GM12864 (cell line): ENCODE measurements around the gene MRC2.

Source experiments
- DNase-seq: peaks from one replicate; pipeline ENCODE4 v3.0.0-alpha.2; 2011; ENCODE audit warnings: low read depth
- H3K4me3 ChIP-seq: 2 replicates; pipeline ENCODE4 v1.5.1; 2011; ENCODE audit warnings: mild to moderate bottlenecking, low read depth, low read length, control low read depth
- TF ChIP-seq, protein P1 (sequence below): IDR thresholded peaks from 2 replicates; pipeline ENCODE4 v1.5.1; 2011; ENCODE audit warnings: low read depth, mild to moderate bottlenecking, moderate library complexity, low read length, control low read depth, inconsistent platforms; ENCODE audit errors: missing control alignments

The MRC2 gene

DNA sequence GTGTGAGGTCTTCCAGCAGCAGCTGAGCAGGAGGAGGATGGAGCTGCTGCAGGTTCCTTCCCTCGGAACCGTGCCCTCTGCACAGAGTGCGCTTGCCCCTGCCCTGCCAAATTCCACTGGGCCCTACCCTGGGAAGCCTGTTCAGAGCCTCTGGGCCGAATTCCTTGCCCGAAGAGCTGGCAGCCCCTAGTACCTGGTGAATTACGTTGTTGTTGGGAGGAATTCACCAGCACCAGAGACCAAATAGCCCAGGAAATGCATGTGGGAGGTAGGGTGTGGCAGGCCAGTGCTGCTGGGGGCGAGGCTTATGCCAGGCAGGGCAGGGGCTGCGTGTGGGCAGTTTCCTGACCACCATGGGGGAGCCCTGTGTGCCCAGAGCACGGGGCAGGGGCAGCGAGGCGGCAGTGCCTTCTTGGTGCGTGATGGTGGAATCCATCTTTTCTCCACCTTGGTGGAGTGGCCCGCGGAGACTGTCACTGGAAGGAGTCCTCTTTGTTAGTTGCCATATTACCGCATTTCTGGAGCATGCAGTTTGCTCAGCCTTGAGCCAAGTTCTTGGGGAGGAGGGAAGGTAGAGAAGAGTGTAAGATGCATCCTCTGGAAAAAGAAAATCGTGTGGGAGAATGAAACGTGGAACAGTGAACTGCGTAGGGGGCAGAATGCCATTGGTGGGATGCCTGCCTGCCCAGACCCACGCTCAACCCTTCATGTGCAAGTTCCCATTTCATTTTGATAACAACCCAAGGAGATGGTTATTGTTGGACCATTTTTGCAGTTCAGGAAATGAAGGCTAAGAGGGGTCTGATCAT, 2.3 kb downstream of the MRC2 start:
- DNase-seq: no peak
- TF ChIP-seq, protein P1, sequence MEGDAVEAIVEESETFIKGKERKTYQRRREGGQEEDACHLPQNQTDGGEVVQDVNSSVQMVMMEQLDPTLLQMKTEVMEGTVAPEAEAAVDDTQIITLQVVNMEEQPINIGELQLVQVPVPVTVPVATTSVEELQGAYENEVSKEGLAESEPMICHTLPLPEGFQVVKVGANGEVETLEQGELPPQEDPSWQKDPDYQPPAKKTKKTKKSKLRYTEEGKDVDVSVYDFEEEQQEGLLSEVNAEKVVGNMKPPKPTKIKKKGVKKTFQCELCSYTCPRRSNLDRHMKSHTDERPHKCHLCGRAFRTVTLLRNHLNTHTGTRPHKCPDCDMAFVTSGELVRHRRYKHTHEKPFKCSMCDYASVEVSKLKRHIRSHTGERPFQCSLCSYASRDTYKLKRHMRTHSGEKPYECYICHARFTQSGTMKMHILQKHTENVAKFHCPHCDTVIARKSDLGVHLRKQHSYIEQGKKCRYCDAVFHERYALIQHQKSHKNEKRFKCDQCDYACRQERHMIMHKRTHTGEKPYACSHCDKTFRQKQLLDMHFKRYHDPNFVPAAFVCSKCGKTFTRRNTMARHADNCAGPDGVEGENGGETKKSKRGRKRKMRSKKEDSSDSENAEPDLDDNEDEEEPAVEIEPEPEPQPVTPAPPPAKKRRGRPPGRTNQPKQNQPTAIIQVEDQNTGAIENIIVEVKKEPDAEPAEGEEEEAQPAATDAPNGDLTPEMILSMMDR: no peak
- no peak overlapping the region for H3K4me3 ChIP-seq

DNA sequence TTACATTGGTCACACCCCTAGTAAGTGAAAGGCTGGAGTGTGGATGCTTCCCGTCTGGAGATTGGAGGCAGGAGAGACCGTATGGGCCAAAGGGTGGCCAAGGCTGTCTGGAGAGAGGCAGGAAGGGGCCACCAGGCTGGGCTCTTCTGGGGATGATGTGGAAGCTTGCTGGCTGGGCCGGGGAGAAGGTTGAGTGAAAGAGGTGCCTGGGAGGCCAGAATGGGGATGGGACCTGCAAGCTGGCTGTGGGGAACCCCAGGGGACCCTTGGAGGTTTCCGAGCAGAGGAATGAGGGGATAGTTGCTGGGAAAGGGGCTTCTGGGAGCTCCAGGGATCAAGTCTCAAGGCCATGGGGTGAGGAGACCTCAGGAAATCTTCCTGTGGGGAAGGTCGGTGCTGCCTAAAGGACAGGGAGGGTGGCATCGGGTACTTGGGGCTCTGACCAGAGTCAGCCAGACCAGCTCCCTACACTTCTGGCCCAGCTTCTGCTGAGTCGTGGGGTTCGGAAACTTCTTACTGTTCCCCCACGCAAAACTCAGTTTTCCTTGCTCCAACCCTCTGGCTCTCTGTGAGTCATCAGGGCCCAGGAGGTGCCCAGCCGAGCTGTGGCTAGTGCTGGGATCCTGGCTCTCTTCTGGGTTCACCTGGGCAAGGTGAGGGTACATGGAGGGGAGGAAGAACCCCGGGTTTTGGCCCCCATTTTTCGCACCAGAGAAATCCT, 3.1 kb downstream of the MRC2 start:
- no peak overlapping the region for H3K4me3 ChIP-seq
- TF ChIP-seq, protein P1: no peak
- no peak for DNase-seq

DNA sequence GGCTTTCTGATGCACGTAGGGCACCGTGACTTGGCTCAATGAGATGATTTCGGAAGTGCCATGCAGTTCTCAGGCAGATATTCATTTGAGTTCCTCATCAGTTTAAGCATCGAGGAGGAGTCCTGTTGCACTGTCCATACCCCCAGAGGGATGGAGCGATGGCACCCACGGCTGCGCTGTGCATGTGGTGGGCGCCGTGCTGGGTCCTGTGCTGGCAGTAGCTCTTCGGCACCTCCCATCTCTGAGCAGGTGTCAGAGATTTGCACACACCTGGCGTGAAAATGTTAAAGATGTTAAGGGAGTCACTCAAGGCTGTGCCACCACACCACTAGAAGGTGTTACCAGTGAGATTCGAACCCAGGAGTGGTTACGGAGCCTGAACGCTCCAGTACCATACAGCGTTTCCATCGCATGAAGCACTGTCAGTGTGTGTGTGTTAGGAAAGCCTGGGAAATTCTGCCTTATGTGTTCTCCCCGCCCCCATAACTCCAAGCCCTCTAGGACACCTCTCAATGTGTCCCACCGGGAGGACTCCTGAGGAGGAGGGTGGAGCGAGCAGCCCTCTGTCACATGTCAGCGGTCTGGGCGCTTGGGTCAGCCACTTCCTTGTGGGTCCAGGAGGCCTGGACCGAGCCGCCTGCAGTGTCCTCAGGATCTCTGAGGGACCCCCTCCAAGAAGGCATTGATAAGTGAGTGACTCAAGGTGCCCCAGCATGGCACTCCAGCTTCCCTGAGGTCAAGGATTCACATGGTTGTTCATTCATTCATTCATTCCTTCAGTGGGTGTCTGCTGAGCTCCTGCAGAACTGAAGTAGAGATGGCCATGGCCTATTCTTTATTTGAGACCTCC, 3.8 kb downstream of the MRC2 start:
- DNase-seq: no peak
- TF ChIP-seq, protein P1: no peak
- H3K4me3 ChIP-seq: no peak overlapping the region

DNA sequence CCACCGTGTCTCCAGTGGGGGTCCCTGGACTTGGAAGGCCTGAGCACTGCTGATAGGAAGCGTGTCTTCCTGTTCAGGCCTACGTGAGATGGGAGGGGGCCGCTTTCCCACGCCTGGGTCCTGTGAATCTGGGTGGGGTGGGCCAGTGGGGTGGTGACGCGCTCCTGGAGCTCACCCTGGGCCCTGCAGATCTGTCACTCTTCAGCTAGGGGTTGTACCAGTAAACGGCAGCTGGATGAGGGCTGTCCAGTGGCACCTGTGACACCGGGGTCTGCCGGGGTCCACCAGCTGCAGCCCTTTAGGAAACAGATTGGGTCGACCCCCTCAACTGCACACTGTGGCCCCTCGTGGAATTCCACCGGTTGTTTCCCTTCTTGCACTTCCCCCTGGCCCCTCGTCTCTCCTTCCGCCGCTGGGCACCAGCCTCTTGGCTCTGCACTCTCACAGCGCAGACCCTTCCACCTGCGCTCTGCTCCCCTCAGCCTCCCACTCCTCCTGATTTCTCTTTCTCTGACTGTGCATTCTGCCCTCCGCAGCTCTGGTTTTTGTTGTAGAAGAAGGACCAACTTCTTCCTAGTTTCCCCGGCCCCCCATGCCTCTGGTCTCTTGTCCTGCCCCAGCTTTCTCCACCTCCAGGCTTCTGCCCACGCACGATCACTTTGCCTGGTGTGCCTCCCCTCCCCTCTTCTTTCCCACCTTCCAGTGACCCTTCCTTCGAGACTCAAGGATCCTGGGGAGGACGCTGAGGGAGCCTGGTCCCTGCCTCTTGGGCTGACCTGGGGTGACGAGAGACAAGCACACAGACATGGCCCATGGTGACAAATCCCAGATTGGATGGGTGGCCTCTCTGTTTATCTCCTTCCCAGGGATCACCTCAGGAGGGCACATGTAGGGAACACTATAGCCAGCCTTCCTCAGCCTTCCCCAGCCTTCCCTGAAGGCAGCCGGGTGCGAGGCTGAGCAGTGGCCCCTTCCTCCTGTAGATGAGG, 4.8 kb downstream of the MRC2 start:
- no peak for DNase-seq
- TF ChIP-seq, protein P1: no peak
- no peak overlapping the region for H3K4me3 ChIP-seq

DNA sequence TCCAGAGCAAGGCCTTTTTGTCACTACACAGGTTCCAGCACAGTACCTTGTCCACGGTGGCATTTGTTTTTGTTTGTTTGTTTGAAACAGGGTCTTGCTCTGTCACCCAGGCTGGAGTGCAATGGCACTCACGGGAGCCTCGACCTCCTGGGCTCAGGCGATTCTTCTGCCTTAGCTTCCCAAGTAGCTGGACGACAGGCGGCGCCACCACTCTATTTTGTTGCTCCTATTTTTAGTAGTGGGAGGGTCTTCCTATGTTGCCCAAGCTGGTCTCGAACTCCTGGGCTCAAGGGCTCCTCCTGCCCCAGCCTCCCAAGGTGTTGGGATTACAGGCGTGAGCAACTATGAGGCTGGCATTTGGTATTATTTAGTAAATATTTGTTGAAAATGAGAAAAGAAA, 10.3 kb downstream of the MRC2 start:
- no peak overlapping the region for H3K4me3 ChIP-seq
- DNase-seq: no peak
- TF ChIP-seq, protein P1: peak; percentile 22

DNA sequence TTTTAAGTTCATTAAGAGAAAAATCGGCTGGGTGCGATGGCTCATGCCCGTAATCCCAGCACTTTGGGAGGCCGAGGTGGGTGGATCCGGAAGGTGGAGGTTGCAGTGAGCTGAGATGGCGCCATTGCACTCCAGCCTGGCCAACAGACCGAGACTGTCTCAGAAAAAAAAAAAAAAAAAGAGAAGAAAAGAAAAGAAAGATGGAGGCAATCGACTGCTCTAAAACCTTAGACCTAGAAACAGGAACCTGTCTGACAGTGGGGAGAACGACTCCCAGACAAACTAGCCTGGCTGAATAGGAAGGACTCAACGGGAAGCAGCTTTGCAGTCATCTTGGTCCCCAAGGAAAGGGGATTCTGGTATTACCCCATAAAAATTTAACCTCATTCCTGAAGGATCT, 13.7 kb downstream of the MRC2 start:
- DNase-seq: no peak
- no peak overlapping the region for H3K4me3 ChIP-seq
- TF ChIP-seq, protein P1: no peak
